ENCODE measurements around the gene FTO. TPM values are rescaled to one million over a fixed set of nuclear protein-coding genes. Genes with fewer than 3 reads are reported as not detected.

FTO gene
- total RNA-seq, 1 donor from 2014 or later: 50.2 TPM

DNA sequence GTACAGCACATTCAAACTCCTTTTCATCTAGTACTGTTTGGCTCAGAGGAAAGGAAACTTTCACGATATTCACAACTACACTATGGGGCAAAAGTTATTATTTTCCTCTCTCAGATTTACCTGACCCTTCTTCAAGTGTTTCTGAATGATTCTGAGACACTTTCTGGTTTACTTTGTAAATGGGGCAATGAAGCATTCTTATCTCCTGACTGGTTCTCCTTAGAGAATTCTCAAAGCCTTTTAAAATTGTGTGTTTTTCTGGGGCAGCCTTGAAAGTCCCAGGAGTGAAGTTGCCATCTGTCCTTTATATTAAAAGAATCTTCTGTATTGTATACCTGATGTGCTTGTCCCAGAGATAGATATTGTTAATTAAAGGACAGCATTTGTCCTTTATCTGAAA is 264.9 kb downstream of the FTO start:
- no peak overlapping the region for H3K27ac ChIP-seq
- intact Hi-C loops (cut with DNase I): no loop called here
- TF ChIP-seq, protein P1, sequence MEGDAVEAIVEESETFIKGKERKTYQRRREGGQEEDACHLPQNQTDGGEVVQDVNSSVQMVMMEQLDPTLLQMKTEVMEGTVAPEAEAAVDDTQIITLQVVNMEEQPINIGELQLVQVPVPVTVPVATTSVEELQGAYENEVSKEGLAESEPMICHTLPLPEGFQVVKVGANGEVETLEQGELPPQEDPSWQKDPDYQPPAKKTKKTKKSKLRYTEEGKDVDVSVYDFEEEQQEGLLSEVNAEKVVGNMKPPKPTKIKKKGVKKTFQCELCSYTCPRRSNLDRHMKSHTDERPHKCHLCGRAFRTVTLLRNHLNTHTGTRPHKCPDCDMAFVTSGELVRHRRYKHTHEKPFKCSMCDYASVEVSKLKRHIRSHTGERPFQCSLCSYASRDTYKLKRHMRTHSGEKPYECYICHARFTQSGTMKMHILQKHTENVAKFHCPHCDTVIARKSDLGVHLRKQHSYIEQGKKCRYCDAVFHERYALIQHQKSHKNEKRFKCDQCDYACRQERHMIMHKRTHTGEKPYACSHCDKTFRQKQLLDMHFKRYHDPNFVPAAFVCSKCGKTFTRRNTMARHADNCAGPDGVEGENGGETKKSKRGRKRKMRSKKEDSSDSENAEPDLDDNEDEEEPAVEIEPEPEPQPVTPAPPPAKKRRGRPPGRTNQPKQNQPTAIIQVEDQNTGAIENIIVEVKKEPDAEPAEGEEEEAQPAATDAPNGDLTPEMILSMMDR (IDR thresholded peaks at IDR 0.05): no peak
- H3K4me1 ChIP-seq: no peaks in the 10 kb centered on the region
- H3K9me3 ChIP-seq: no peaks in the 10 kb centered on the region
- H3K36me3 ChIP-seq: no peaks in the 10 kb centered on the region
- no peak overlapping the region for H3K4me3 ChIP-seq
- no peaks in the 10 kb centered on the region for H3K27me3 ChIP-seq
- DNase-seq (ENCODE audit: low spot score in 2 of 2): no peak

DNA sequence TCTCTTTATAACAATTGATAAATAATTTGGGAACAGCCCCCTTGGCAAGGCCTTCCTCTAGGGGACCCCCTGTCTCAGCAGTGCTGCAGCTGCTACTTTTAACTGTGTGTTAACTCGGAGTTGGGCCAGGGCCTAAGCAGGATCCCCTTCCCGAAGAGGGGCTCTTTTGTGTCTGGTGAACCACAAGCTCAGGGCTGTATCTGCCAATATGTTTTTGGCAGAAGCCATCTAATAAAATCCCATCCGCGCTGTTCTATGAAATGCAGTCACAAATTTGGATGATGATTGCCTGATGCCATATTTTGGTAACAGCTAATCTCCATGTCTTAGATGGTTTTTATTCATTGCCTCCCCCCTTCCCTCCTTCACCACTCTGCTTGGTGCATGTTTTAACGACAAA is 267.7 kb downstream of the FTO start:
- Histone ChIP-seq H3K36me3 (no peaks in the 10 kb centered on the region), H3K4me3 (no peak overlapping the region), H3K9me3 (no peaks in the 10 kb centered on the region), H3K27ac (no peak overlapping the region), H3K27me3 (no peaks in the 10 kb centered on the region), H3K4me1 (no peaks in the 10 kb centered on the region)
- intact Hi-C loops (cut with DNase I): no loop called here
- DNase-seq (ENCODE audit: low spot score in 2 of 2): no peak
- TF ChIP-seq, protein P1 (IDR thresholded peaks at IDR 0.05): no peak

DNA sequence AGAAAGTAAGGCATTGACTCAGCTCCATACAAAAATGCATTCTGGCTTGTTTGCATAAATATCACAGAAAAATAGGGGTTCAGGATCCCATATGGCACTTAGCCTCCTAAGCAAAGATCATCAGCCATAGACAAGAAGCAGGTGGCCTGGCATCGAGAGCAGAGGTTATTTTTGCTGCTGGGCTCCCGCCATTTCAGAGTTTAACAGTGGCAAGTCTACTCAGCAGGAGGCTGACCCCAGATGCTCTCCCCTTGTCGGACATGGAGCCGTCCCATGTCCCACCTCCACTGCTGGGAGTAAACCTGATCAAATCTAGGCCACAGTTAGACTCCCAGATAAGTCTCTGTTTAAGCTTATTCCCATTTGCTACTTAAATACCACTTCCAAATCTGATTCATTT is 269.1 kb downstream of the FTO start:
- H3K9me3 ChIP-seq: no peaks in the 10 kb centered on the region
- no peaks in the 10 kb centered on the region for H3K4me1 ChIP-seq
- no peak for DNase-seq (ENCODE audit: low spot score in 2 of 2)
- TF ChIP-seq, protein P1 (IDR thresholded peaks at IDR 0.05): no peak
- no peak overlapping the region for H3K27ac ChIP-seq
- no peaks in the 10 kb centered on the region for H3K36me3 ChIP-seq
- intact Hi-C loops (cut with DNase I): no loop called here
- H3K4me3 ChIP-seq: no peak overlapping the region
- no peaks in the 10 kb centered on the region for H3K27me3 ChIP-seq

DNA sequence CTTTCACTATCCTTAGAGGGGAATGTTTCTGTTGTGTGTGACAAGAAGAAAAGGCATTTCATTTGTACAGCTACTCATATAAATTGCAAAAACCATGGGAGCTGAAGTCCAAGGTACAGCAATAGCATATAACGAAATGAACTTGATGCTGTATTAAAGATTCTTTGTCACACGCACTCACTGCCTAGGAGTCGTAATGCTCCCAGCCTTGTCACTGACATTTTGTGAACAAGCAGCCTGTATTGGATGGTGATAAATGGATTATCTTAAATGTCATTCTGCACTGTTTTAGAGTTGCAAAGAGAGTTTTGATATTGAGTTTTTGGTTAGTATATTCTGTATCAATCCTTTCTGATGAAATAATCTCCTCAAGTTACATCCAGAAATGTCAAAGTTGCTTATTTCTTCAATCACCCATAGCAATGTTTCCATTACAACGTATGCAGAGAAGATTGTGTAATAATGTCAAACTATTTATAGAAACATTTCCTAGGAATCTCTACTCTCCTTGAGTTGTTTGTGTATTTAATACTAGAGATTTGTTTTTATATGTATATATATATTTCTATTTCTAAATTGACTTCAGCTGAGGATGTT is 270.6 kb downstream of the FTO start:
- no peaks in the 10 kb centered on the region for H3K4me1 ChIP-seq
- TF ChIP-seq, protein P1 (IDR thresholded peaks at IDR 0.05): no peak
- intact Hi-C loops (cut with DNase I): no loop called here
- no peak overlapping the region for H3K4me3 ChIP-seq
- H3K36me3 ChIP-seq: no peaks in the 10 kb centered on the region
- no peaks in the 10 kb centered on the region for H3K27me3 ChIP-seq
- H3K9me3 ChIP-seq: no peaks in the 10 kb centered on the region
- no peak overlapping the region for H3K27ac ChIP-seq
- DNase-seq (ENCODE audit: low spot score in 2 of 2): no peak

DNA sequence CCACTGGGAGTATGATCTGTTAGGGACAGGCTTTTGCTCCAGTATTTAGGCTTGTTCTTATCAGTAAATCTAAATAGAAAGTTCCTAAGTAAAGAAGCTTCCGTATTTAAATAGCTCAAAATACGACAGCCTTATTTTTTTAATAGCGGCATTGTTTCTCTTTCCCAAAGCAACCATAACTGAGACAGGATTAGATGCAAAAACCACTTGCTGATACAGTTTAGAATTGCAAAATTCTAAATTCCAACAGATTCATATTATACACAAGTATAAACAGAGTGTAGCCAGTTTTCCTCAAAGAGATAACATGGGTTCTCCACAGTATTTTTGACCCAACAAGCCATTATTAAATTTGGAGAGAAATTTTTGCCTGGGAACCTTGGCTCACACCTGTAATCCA is 276.7 kb downstream of the FTO start:
- Histone ChIP-seq H3K36me3 (no peaks in the 10 kb centered on the region), H3K4me3 (no peak overlapping the region), H3K4me1 (no peaks in the 10 kb centered on the region), H3K9me3 (no peaks in the 10 kb centered on the region), H3K27me3 (no peaks in the 10 kb centered on the region), H3K27ac (no peak overlapping the region)
- TF ChIP-seq, protein P1 (IDR thresholded peaks at IDR 0.05): no peak
- intact Hi-C loops (cut with DNase I): no loop called here
- no peak for DNase-seq (ENCODE audit: low spot score in 2 of 2)

DNA sequence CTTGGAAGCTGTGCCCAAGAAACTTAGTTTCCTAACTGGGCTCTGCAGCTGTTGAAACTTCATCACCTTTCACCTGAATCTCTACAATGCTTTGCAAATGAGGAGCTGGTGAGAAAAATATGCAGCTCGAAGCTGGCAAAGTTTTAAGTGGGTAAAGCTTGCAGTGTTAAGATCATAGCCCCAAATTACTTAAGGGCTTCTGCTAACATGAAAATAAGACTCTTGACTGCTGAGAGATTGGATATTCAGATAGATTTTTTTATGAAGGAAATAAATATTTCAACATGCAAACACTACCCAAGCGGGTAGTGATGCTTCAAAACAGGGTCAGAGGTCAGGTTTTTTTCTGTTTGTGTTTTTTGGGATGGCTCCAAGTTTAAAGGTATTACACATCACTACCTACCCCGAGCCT is 278.7 kb downstream of the FTO start:
- DNase-seq (ENCODE audit: low spot score in 2 of 2): no peak
- no peaks in the 10 kb centered on the region for H3K9me3 ChIP-seq
- no peak overlapping the region for H3K4me3 ChIP-seq
- no peaks in the 10 kb centered on the region for H3K4me1 ChIP-seq
- H3K36me3 ChIP-seq: no peaks in the 10 kb centered on the region
- no peak overlapping the region for H3K27ac ChIP-seq
- no peaks in the 10 kb centered on the region for H3K27me3 ChIP-seq
- intact Hi-C loops (cut with DNase I): no loop called here
- TF ChIP-seq, protein P1 (IDR thresholded peaks at IDR 0.05): no peak
